Hepatocyte (in vitro differentiated cells): ENCODE results near the gene DOCK4. TPM values are rescaled to one million over a fixed set of nuclear protein-coding genes. Genes with fewer than 3 reads are reported as not detected.
A peak's percentile ranks its signal among the peaks of the same experiment; 100 is the strongest.

Experiments
- DNase-seq: peaks from one replicate; pipeline ENCODE4 v3.0.0-alpha.2; 2016; ENCODE audit warnings: low spot score
- H2AFZ ChIP-seq: fragments of 200-600 bp; sonication (generic); 2 replicates; pipeline ENCODE4 v1.6.0; 2016; ENCODE audit warnings: antibody characterized with exemption, mild to moderate bottlenecking
- H3K27ac ChIP-seq: fragments of 200-600 bp; sonication (generic); 2 replicates; pipeline ENCODE4 v1.5.1; 2016; ENCODE audit warnings: mild to moderate bottlenecking
- H3K27me3 ChIP-seq: fragments of 200-600 bp; sonication (generic); 2 replicates; pipeline ENCODE4 v1.6.1; 2016
- H3K36me3 ChIP-seq: fragments of 200-600 bp; sonication (generic); replicated peaks from 2 replicates; pipeline ENCODE4 v1.5.1; 2016; ENCODE audit warnings: low read depth; ENCODE audit not compliant: insufficient read depth
- H3K4me1 ChIP-seq: fragments of 200-600 bp; sonication (generic); 2 replicates; pipeline ENCODE4 v1.5.1; 2016; ENCODE audit warnings: mild to moderate bottlenecking, moderate library complexity; ENCODE audit not compliant: insufficient read depth
- H3K4me2 ChIP-seq: fragments of 200-600 bp; sonication (generic); 2 replicates; pipeline ENCODE4 v1.6.0; 2016
- H3K4me3 ChIP-seq: fragments of 200-600 bp; sonication (generic); 2 replicates; pipeline ENCODE4 v1.5.1; 2016; ENCODE audit warnings: mild to moderate bottlenecking
- H3K79me2 ChIP-seq: fragments of 200-600 bp; sonication (generic); 2 replicates; pipeline ENCODE4 v1.6.0; 2017; ENCODE audit warnings: mild to moderate bottlenecking
- H3K9me2 ChIP-seq: fragments of 200-600 bp; sonication (generic); replicated peaks from 2 replicates; pipeline ENCODE4 v1.6.0; 2017; ENCODE audit warnings: mild to moderate bottlenecking; ENCODE audit not compliant: insufficient read depth
- H3K9me3 ChIP-seq: fragments of 200-600 bp; sonication (generic); 2 replicates; pipeline ENCODE4 v1.5.1; 2016; ENCODE audit warnings: low read depth, mild to moderate bottlenecking
- H4K20me1 ChIP-seq: fragments of 200-600 bp; sonication (generic); 2 replicates; pipeline ENCODE4 v1.6.0; 2016; ENCODE audit warnings: mild to moderate bottlenecking; ENCODE audit not compliant: insufficient read depth, poor library complexity, severe bottlenecking
- EZH2 ChIP-seq: fragments of 200-600 bp; sonication (generic); IDR thresholded peaks from 2 replicates; pipeline ENCODE4 v1.6.1; 2016; ENCODE audit warnings: antibody characterized with exemption, mild to moderate bottlenecking, borderline replicate concordance
- EZH2phosphoT487 ChIP-seq: fragments of 200-600 bp; sonication (generic); IDR thresholded peaks from one replicate; pipeline ENCODE4 v1.6.1; 2018; ENCODE audit warnings: antibody characterized with exemption, mild to moderate bottlenecking, low read depth, moderate library complexity; ENCODE audit not compliant: unreplicated experiment, severe bottlenecking
- WGBS: methylation state at CpG from one replicate; pipeline ENCODE4 v1.1.6; 2016; ENCODE audit warnings: low lambda C conversion rate; ENCODE audit errors: missing lambda C conversion rate; 5-methylcytosine and 5-hydroxymethylcytosine counted together
- polyA plus RNA-seq: library from polyadenylated mRNA; unstranded; fragments of >200 nt; fragmentation: Nextera tagmentation; extraction: Ambion mirVana; gene quantifications from 2 replicates; pipeline ENCODE4 v1.2.1, GENCODE V29; 2016
- total RNA-seq: library from RNA; depleted of rRNA; stranded (reverse); fragments of >200 nt; gene quantifications from 2 replicates; pipeline ENCODE4 v1.2.3, GENCODE V29; 2014
- TF ChIP-seq, protein P1 (sequence below): fragments of 200-600 bp; sonication (generic); IDR thresholded peaks from 2 replicates; pipeline ENCODE4 v1.5.1; 2016; ENCODE audit warnings: antibody characterized with exemption, mild to moderate bottlenecking; ENCODE audit not compliant: poor library complexity

The DOCK4 gene
- total and polyA plus RNA-seq, 2 experiments from 2014 or later, result 4.4 to 22.9 TPM

DNA sequence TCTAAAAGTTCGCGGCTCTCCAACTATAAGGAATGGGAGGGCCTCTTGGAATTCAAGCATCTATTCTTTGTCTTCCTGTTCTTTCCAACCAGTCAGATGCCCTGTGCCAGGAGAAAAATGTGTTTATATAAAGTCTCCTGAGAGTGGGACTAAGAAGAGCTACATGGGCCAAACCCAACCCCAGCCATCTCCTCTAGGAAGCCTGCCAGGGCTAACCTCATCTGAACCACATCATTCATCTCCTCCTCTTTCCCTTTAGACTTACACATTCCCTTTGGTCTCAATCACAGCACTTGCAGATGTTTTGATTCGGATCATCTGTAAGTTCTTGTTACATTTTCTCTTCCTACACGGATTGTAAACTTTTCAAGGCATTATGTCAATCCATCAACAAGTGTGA lies 62.6 kb downstream of the DOCK4 start:
- Histone ChIP-seq H3K9me2 (no peaks in the 10 kb centered on the region), H3K27me3 (no peaks in the 10 kb centered on the region), H3K79me2 (peaks cover 29% of the 10 kb centered on the region), H3K4me1 (no peaks in the 10 kb centered on the region), H3K4me3 (no peak overlapping the region), H3K36me3 (no peaks in the 10 kb centered on the region), H3K27ac (peak overlapping the region; percentile 2), H3K4me2 (no peak overlapping the region), H3K9me3 (no peaks in the 10 kb centered on the region), H2AFZ (no peak overlapping the region), H4K20me1 (no peaks in the 10 kb centered on the region)
- WGBS, result 72% methylated on average over 4 of the region's 4 CpGs
- TF ChIP-seq EZH2 (no peak), EZH2phosphoT487 (no peak)
- TF ChIP-seq, protein P1, sequence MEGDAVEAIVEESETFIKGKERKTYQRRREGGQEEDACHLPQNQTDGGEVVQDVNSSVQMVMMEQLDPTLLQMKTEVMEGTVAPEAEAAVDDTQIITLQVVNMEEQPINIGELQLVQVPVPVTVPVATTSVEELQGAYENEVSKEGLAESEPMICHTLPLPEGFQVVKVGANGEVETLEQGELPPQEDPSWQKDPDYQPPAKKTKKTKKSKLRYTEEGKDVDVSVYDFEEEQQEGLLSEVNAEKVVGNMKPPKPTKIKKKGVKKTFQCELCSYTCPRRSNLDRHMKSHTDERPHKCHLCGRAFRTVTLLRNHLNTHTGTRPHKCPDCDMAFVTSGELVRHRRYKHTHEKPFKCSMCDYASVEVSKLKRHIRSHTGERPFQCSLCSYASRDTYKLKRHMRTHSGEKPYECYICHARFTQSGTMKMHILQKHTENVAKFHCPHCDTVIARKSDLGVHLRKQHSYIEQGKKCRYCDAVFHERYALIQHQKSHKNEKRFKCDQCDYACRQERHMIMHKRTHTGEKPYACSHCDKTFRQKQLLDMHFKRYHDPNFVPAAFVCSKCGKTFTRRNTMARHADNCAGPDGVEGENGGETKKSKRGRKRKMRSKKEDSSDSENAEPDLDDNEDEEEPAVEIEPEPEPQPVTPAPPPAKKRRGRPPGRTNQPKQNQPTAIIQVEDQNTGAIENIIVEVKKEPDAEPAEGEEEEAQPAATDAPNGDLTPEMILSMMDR, result no peak
- DNase-seq, result no peak

DNA sequence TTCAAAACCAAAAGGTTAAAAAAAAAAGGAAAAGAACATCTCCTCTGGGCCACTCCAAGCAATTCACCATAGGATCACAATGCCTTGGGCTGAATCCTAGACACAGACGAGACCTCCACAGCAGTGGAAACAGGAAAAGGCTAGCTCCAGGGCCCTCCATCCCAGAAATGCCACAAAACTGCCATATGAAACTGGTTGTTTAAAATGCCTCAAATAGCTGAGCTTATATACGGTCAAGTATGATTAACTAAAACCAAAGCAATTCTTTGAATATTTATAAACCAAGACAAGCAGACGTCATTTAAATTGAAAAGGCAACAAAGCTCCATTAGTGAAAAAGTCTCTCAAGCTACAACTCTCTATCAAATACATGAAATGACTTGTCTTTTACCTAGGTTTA lies 63.1 kb downstream of the DOCK4 start:
- peaks cover 31% of the 10 kb centered on the region for H3K79me2 ChIP-seq
- H3K9me2 ChIP-seq, result no peaks in the 10 kb centered on the region
- WGBS, result 64% methylated on average over 3 of the region's 3 CpGs
- H3K27me3 ChIP-seq, result no peaks in the 10 kb centered on the region
- H2AFZ ChIP-seq, result no peak overlapping the region
- H3K36me3 ChIP-seq, result no peaks in the 10 kb centered on the region
- no peaks in the 10 kb centered on the region for H4K20me1 ChIP-seq
- H3K9me3 ChIP-seq, result no peaks in the 10 kb centered on the region
- TF ChIP-seq EZH2phosphoT487 (no peak), EZH2 (no peak)
- TF ChIP-seq, protein P1, result no peak
- no peak overlapping the region for H3K4me2 ChIP-seq
- DNase-seq, result no peak
- H3K27ac ChIP-seq, result peak overlapping the region; percentile 2
- no peak overlapping the region for H3K4me3 ChIP-seq
- no peaks in the 10 kb centered on the region for H3K4me1 ChIP-seq

DNA sequence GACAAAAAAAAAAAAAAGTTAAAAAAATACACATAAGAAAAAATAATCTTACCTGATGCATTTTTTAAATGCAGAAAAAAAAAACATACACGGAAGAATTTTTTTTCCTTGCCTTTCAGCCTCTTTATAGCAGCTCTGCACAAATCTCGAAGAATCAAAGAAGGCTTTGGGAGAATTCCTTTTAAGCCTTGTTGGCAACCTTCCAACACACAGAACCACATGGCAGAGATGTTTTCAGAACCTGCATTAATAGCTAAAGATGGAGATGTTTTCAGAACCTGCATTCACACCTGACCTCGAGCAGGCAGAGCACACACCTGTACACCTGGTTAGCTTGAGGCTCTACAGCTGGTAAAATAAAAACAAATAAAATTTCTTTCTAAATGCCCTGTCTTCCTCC lies 65.6 kb downstream of the DOCK4 start:
- no peak for TF ChIP-seq EZH2
- no peak for TF ChIP-seq EZH2phosphoT487
- TF ChIP-seq, protein P1, result no peak
- Histone ChIP-seq H3K4me3 (no peak overlapping the region), H3K4me2 (no peak overlapping the region), H3K9me2 (no peaks in the 10 kb centered on the region), H3K27ac (no peak overlapping the region), H3K9me3 (no peaks in the 10 kb centered on the region), H3K36me3 (no peaks in the 10 kb centered on the region), H3K79me2 (peaks cover 28% of the 10 kb centered on the region), H3K27me3 (no peaks in the 10 kb centered on the region), H4K20me1 (no peaks in the 10 kb centered on the region), H3K4me1 (peaks cover 9% of the 10 kb centered on the region), H2AFZ (no peak overlapping the region)
- no peak for DNase-seq
- WGBS, result 55% methylated on average over 3 of the region's 3 CpGs

DNA sequence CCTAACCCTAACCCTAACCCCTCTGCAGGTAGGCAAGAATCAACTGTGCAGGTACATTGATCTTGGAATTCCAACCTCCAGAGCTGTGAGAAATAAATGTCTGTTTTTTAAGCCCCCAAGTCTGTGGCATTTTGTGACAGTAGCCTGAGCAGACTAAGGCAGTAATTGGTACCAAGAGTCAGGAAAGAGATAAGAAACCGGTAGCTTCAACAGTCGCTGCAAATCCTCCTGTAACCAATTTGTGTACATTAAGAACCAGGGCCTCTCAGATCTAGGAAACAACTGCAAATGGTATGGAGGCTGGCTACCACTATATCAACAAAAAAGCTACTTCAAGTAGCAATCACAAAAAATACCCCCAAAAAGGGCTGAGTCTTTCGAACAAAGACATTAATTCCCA lies 67.3 kb downstream of the DOCK4 start:
- no peak for DNase-seq
- Histone ChIP-seq H3K36me3 (no peaks in the 10 kb centered on the region), H4K20me1 (no peaks in the 10 kb centered on the region), H3K9me3 (no peaks in the 10 kb centered on the region), H3K9me2 (no peaks in the 10 kb centered on the region), H3K4me1 (peaks cover 9% of the 10 kb centered on the region), H2AFZ (no peak overlapping the region), H3K79me2 (peaks cover 31% of the 10 kb centered on the region), H3K27ac (no peak overlapping the region), H3K27me3 (no peaks in the 10 kb centered on the region), H3K4me3 (no peak overlapping the region), H3K4me2 (no peak overlapping the region)
- TF ChIP-seq EZH2 (no peak), EZH2phosphoT487 (no peak)
- 50% methylated on average over 3 of the region's 3 CpGs for WGBS
